Esophagus muscularis mucosa (tissue), 4 donors: ENCODE data around the gene AIG1. TPM values are rescaled to one million over a fixed set of nuclear protein-coding genes. Genes with fewer than 3 reads are reported as not detected.

Source experiments
- DNase-seq: peaks from one replicate; pipeline ENCODE4 v3.0.0-alpha.2; 2017; ENCODE audit errors: extremely low spot score
- H3K27ac ChIP-seq, 4 donors: fragments of 200-600 bp; sonication (generic); replicated peaks in 1 of 4; 1 replicate in 3 of 4; 2 replicates in 1 of 4; pipeline ENCODE4 v1.5.1; 2016 to 2019; ENCODE audit warnings: mild to moderate bottlenecking in 1 of 4
- H3K27me3 ChIP-seq, 4 donors: fragments of 200-600 bp; sonication (generic); one replicate each; pipeline versions ENCODE4 v1.5.1 to v1.6.0; 2016 to 2019
- H3K36me3 ChIP-seq, 4 donors: fragments of 200-600 bp; sonication (generic); one replicate each; pipeline ENCODE4 v1.5.1; 2016 to 2019
- H3K4me1 ChIP-seq, 4 donors: fragments of 200-600 bp; sonication (generic); one replicate each; pipeline ENCODE4 v1.5.1; 2016 to 2019
- H3K4me3 ChIP-seq, 4 donors: fragments of 200-600 bp; sonication (generic); 1 replicate in 2 of 4; 2 replicates in 2 of 4; pipeline ENCODE4 v1.5.1; 2016 to 2019; ENCODE audit warnings: mild to moderate bottlenecking in 4 of 4, moderate library complexity in 1 of 4
- H3K9me3 ChIP-seq, 4 donors: fragments of 200-600 bp; sonication (generic); 1 replicate in 3 of 4; 2 replicates in 1 of 4; pipeline ENCODE4 v1.5.1; 2016 to 2019
- EP300 ChIP-seq: sonication (generic); formaldehyde crosslinking; IDR thresholded peaks from one replicate; pipeline ENCODE4 v1.6.1; 2017; ENCODE audit warnings: antibody characterized with exemption
- POLR2A ChIP-seq: fragments of 450-650 bp; IDR thresholded peaks from one replicate; pipeline ENCODE4 v1.6.1; 2017; ENCODE audit warnings: antibody characterized with exemption, moderate library complexity, mild to moderate bottlenecking, low read depth
- POLR2AphosphoS5 ChIP-seq, 2 donors: sonication (generic); formaldehyde crosslinking; IDR thresholded peaks; one replicate each; pipeline ENCODE4 v1.6.1; 2017; ENCODE audit warnings: antibody characterized with exemption in 2 of 2
- WGBS: methylation state at CpG from one replicate; pipeline ENCODE4 v1.1.5; 2018; 5-methylcytosine and 5-hydroxymethylcytosine counted together
- intact Hi-C: fragments of 100-400 bp; cut with DNase I; formaldehyde crosslinking; loops from one replicate; pipeline ENCODE4 v1.15.1; 2023
- total RNA-seq, 4 donors: library from RNA; depleted of rRNA; stranded (reverse); fragments of >200 nt; gene quantifications; one replicate each; pipeline versions ENCODE4 v1.1.0 to v1.2.1, GENCODE V29; 2016
- TF ChIP-seq, protein P1 (sequence below), 3 experiments: fragments of 200-600 bp in 2 of 3; fragments of 450-650 bp in 1 of 3; sonication (generic) in 2 of 3; IDR thresholded peaks; one replicate each; pipeline ENCODE4 v1.5.1; 2017 to 2019; ENCODE audit warnings: antibody characterized with exemption in 3 of 3, mild to moderate bottlenecking in 2 of 3, moderate library complexity in 1 of 3

AIG1 gene
- total RNA-seq, 4 donors from 2014 or later = 21.0 to 26.3 (median 23.4) TPM

DNA sequence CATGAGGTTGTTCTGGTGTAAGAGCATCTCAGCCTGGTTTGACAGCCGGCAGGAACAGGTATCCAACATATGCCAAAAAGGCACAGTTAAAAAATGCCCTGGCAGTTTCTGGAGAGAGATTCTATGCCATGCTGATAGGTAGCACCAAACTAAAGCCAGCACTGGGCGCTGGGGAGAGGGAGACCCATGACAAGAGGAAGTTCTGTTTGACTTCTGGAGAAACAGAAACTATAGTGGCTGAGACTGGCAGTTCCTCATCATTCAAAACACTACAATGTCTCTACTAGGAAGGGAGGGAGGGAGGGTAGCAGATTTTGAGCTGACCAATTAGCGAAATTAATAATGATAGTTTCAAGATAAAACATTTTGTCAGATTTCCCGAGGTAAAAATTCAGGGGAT is 215.7 kb downstream of the AIG1 start:
- no peak overlapping the region for H3K4me3 ChIP-seq
- intact Hi-C loops = loop anchor here (5.0 kb wide), 1 partner anchor 584 kb away; no protein-coding TSS in a partner anchor
- peaks cover 0 to under 1% (median under 1%) of the 10 kb centered on the region in 4 donors for H3K4me1 ChIP-seq
- H3K9me3 ChIP-seq = no peaks in the 10 kb centered on the region
- no peak overlapping the region for H3K27ac ChIP-seq
- 84% methylated on average over 4 of the region's 4 CpGs for WGBS
- TF ChIP-seq EP300 (no peak), POLR2AphosphoS5 (IDR thresholded peaks at IDR 0.05) (no peak), POLR2A (no peak)
- H3K27me3 ChIP-seq = no peaks in the 10 kb centered on the region
- H3K36me3 ChIP-seq = no peaks in the 10 kb centered on the region
- DNase-seq = no peak

DNA sequence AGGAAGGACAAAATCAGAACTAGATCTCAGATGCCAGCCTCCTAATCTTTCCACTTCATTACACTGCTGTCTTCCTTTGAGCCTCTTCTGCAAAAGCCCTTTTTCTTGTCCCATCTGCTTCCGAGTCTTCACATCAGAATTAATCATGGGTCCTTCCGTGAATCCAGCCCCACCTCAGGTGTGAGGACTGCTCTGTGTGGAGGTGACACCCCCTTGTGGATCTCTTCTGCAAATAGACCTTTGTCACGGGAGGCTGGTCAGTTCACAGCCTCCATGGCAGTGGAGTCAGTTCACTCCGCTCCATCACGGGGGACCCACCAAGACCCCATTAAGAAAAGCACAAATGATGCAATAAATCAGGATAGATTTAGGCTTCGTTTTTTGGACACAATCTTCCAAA is 218.7 kb downstream of the AIG1 start:
- Histone ChIP-seq H3K27me3 (no peaks in the 10 kb centered on the region), H3K27ac (no peak overlapping the region), H3K4me1 (peaks cover 0 to 6% (median 0%) of the 10 kb centered on the region in 4 donors), H3K4me3 (no peak overlapping the region), H3K9me3 (no peaks in the 10 kb centered on the region), H3K36me3 (no peaks in the 10 kb centered on the region)
- no peak for TF ChIP-seq POLR2AphosphoS5 (IDR thresholded peaks at IDR 0.05)
- TF ChIP-seq, protein P1, sequence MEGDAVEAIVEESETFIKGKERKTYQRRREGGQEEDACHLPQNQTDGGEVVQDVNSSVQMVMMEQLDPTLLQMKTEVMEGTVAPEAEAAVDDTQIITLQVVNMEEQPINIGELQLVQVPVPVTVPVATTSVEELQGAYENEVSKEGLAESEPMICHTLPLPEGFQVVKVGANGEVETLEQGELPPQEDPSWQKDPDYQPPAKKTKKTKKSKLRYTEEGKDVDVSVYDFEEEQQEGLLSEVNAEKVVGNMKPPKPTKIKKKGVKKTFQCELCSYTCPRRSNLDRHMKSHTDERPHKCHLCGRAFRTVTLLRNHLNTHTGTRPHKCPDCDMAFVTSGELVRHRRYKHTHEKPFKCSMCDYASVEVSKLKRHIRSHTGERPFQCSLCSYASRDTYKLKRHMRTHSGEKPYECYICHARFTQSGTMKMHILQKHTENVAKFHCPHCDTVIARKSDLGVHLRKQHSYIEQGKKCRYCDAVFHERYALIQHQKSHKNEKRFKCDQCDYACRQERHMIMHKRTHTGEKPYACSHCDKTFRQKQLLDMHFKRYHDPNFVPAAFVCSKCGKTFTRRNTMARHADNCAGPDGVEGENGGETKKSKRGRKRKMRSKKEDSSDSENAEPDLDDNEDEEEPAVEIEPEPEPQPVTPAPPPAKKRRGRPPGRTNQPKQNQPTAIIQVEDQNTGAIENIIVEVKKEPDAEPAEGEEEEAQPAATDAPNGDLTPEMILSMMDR (IDR thresholded peaks at IDR 0.05) = peak; percentile 29 to 54 (median 37)
- WGBS = 63% methylated on average over 6 of the region's 6 CpGs
- intact Hi-C loops = loop anchor here (5.0 kb wide), 1 partner anchor 587 kb away; no protein-coding TSS in a partner anchor
- no peak for DNase-seq

DNA sequence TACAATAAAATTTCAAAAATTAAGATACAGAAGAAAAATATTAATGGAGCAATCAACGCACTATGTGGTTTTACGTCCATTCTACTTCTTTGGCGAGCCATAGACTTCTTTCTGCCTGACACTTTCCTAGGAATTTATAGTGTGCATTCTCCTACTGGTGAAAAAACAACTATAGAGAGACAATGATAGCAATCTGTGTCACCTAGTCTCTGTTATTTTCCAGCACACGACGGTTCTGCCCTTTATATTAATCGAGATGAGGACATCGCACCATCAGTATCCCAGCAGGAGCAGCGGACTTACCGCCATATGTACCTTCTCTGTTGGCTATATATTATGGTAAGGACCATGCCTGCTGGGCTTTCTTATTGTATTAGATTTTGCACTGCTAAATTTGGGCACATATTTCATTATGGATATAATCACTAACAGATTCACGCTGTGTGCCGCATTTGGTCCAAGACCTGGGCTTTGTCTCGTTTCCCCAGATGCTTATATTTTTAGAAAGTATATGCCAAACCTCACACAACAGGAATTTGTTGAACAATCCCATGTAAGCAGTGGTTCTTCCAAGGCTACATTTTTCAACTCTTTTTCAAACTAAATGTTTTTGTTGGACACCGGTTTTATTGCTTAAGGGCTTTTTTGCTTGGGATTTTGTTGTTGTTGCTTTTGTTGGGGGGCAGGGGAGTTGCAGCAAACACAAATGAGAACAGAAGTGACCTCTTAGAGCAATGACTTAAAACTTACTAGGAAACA is 223.4 kb downstream of the AIG1 start:
- TF ChIP-seq POLR2AphosphoS5 (IDR thresholded peaks at IDR 0.05) = no peak
- TF ChIP-seq, protein P1 (IDR thresholded peaks at IDR 0.05) = no peak
- TF ChIP-seq EP300 = no peak
- no peak for TF ChIP-seq POLR2A

DNA sequence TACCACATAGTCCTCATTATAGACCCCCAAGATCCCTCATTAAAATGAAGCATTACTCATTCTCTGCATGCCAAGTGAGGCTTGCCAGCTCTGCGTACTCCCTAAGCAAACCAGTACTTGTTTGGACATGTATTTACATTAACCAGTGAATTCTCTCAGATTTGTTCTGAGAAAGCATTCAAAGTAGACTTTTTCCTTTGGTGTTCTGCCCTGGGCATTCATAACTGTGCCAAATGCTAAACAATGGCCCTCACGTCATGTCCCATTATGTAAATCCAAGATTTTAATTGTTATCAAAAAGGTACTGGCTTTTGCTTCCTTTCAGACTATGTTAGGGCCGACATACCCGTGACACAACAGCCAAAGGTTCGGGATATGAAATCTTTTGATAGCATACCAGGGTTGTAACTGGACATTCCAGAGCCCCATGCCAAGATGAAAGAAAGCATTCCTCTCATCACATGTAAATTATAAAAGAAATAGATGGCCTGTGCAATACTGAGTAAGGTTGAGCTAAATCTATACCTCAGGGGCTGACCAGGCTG is 225.6 kb downstream of the AIG1 start:
- peaks cover 0 to 25% (median 18%) of the 10 kb centered on the region in 4 donors for H3K4me1 ChIP-seq
- H3K27me3 ChIP-seq = no peaks in the 10 kb centered on the region
- H3K4me3 ChIP-seq = no peak overlapping the region
- no peaks in the 10 kb centered on the region for H3K36me3 ChIP-seq
- TF ChIP-seq, protein P1 (IDR thresholded peaks at IDR 0.05) = no peak
- TF ChIP-seq EP300 (no peak), POLR2AphosphoS5 (IDR thresholded peaks at IDR 0.05) (no peak), POLR2A (no peak)
- H3K9me3 ChIP-seq = no peaks in the 10 kb centered on the region
- peak overlapping the region in 3 of 4 donors; percentile 12 to 45 (median 14) for H3K27ac ChIP-seq
- WGBS = 51% methylated on average over 5 of the region's 5 CpGs
- peak; percentile 34 for DNase-seq
- intact Hi-C loops = no loop called here

More for the DNA sequence above, 223.4 kb downstream of the AIG1 start:
- Histone ChIP-seq H3K4me3 (no peak overlapping the region), H3K36me3 (no peaks in the 10 kb centered on the region), H3K4me1 (peaks cover 0 to 25% (median 18%) of the 10 kb centered on the region in 4 donors), H3K27me3 (no peaks in the 10 kb centered on the region), H3K9me3 (no peaks in the 10 kb centered on the region), H3K27ac (no peak overlapping the region)
- WGBS = 69% methylated on average over 13 of the region's 13 CpGs
- no peak for DNase-seq
- intact Hi-C loops = no loop called here

DNA sequence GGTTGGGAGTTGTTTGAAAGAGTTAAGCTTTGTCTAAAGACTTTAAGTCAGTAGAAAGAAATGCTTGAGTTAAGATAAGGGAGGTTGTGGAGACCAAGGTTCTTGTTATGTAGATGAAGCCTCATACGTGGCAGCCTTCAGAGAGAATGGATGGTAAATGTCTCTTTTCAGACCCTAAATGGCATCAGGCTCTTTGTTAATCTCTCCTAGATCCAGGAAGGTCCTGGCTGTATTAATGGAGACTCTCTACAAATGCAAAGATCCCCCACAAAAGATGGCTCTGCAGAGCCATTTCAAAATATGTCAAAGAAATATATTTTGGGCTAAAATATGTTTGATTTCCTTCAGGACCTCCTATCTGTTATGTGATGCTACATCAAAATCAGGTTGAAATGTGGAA is 228.2 kb downstream of the AIG1 start:
- WGBS = 95% methylated on average over 1 of the region's 1 CpG
- intact Hi-C loops = no loop called here
- no peak overlapping the region for H3K4me3 ChIP-seq
- H3K9me3 ChIP-seq = no peaks in the 10 kb centered on the region
- H3K36me3 ChIP-seq = no peaks in the 10 kb centered on the region
- no peak for DNase-seq
- no peaks in the 10 kb centered on the region for H3K27me3 ChIP-seq
- H3K27ac ChIP-seq = no peak overlapping the region
- peaks cover 0 to 24% (median 18%) of the 10 kb centered on the region in 4 donors for H3K4me1 ChIP-seq
- TF ChIP-seq EP300 (no peak), POLR2A (no peak), POLR2AphosphoS5 (IDR thresholded peaks at IDR 0.05) (no peak)
- TF ChIP-seq, protein P1 (IDR thresholded peaks at IDR 0.05) = no peak
